Measurements from ENCODE around the gene COX6A1. TPM values are rescaled to one million over a fixed set of nuclear protein-coding genes. Genes with fewer than 3 reads are reported as not detected.

Gene COX6A1
- total and polyA plus RNA-seq, 2 donors from 2014 or later = 331 to 1,697 TPM

- TF ChIP-seq CTCF (IDR thresholded peaks at IDR 0.05; ENCODE audit: borderline replicate concordance, extremely low read depth, insufficient read depth) = no peak
- Histone ChIP-seq H3K27me3 (ENCODE audit: control insufficient read depth, insufficient read depth, low read length) (no peaks in the 10 kb centered on the region), H3K4me1 (ENCODE audit: control insufficient read depth in 2 of 3, insufficient read depth in 2 of 3, low read depth in 1 of 3, low read length in 3 of 3) (no peaks in the 10 kb centered on the region), H3K27ac (ENCODE audit: low read depth in 2 of 2, low read length in 2 of 2) (no peak overlapping the region), H3K9me3 (ENCODE audit: control insufficient read depth in 2 of 3, insufficient read depth in 1 of 3, low read length in 3 of 3) (no peaks in the 10 kb centered on the region), H3K36me3 (ENCODE audit: control insufficient read depth in 2 of 3, insufficient read depth in 3 of 3, low read length in 3 of 3) (no peaks in the 10 kb centered on the region), H3K9ac (ENCODE audit: low read length in 3 of 3) (no peak overlapping the region), H3K4me3 (ENCODE audit: low read length in 3 of 3) (no peak overlapping the region)
- intact Hi-C loops (cut with DNase I) = no loop called here
- DNase-seq (peak in 4 of 5 donors; percentile 90 to 97 (median 94)), FAIRE-seq (no peak)
These were observed 23.8 kb upstream of the COX6A1 start for GRCh38 chr12:120413901-120414695.

GRCh38 chr12:120416490-120417216, 21.3 kb upstream of the COX6A1 start:
- Histone ChIP-seq H3K4me3 (ENCODE audit: low read length in 3 of 3) (no peak overlapping the region), H3K27ac (ENCODE audit: low read depth in 2 of 2, low read length in 2 of 2) (no peak overlapping the region), H3K9ac (ENCODE audit: low read length in 3 of 3) (no peak overlapping the region), H3K9me3 (ENCODE audit: control insufficient read depth in 2 of 3, insufficient read depth in 1 of 3, low read length in 3 of 3) (no peaks in the 10 kb centered on the region), H3K27me3 (ENCODE audit: control insufficient read depth, insufficient read depth, low read length) (no peaks in the 10 kb centered on the region), H3K4me1 (ENCODE audit: control insufficient read depth in 2 of 3, insufficient read depth in 2 of 3, low read depth in 1 of 3, low read length in 3 of 3) (no peaks in the 10 kb centered on the region), H3K36me3 (ENCODE audit: control insufficient read depth in 2 of 3, insufficient read depth in 3 of 3, low read length in 3 of 3) (no peaks in the 10 kb centered on the region)
- intact Hi-C loops (cut with DNase I) = no loop called here
- no peak for TF ChIP-seq CTCF (IDR thresholded peaks at IDR 0.05; ENCODE audit: borderline replicate concordance, extremely low read depth, insufficient read depth)
- FAIRE-seq = no peak
- no peak for DNase-seq

GRCh38 chr12:120417917-120418580, 19.9 kb upstream of the COX6A1 start:
- no peak overlapping the region for H3K9ac ChIP-seq (ENCODE audit: low read length in 3 of 3)
- H3K4me3 ChIP-seq (ENCODE audit: low read length in 3 of 3) = no peak overlapping the region
- no peaks in the 10 kb centered on the region for H3K27me3 ChIP-seq (ENCODE audit: control insufficient read depth, insufficient read depth, low read length)
- TF ChIP-seq CTCF (IDR thresholded peaks at IDR 0.05; ENCODE audit: borderline replicate concordance, extremely low read depth, insufficient read depth) = no peak
- no peak overlapping the region for H3K27ac ChIP-seq (ENCODE audit: low read depth in 2 of 2, low read length in 2 of 2)
- no peak for DNase-seq
- FAIRE-seq = no peak
- no peaks in the 10 kb centered on the region for H3K36me3 ChIP-seq (ENCODE audit: control insufficient read depth in 2 of 3, insufficient read depth in 3 of 3, low read length in 3 of 3)
- intact Hi-C loops (cut with DNase I) = no loop called here
- H3K4me1 ChIP-seq (ENCODE audit: control insufficient read depth in 2 of 3, insufficient read depth in 2 of 3, low read depth in 1 of 3, low read length in 3 of 3) = no peaks in the 10 kb centered on the region
- H3K9me3 ChIP-seq (ENCODE audit: control insufficient read depth in 2 of 3, insufficient read depth in 1 of 3, low read length in 3 of 3) = no peaks in the 10 kb centered on the region

Data from kidney (tissue), 14 donors.